IMR-90 (cell line): ENCODE measurements around the gene GGPS1. TPM values are rescaled to one million over a fixed set of nuclear protein-coding genes. Genes with fewer than 3 reads are reported as not detected.
A peak's percentile ranks its signal among the peaks of the same experiment; 100 is the strongest.

Experiments used
- ATAC-seq: fragments of 200-7000 bp; cut with Tn5 transposase; 2 replicates; pipeline ENCODE4 v1.9.1; 2020; ENCODE audit warnings: low read depth, mild to moderate bottlenecking, moderate library complexity
- BruUV-seq: library from RNA; stranded (reverse); fragments of 400-500 nt; replicated peaks from 2 replicates; lab custom pipeline; 2021; lab: Mats Ljungman, UMichigan
- CTCF ChIA-PET: fragments of 300-600 bp; formaldehyde crosslinking; extraction: SDS; loops from one replicate; lab custom pipeline; 2021; ENCODE audit warnings: antibody characterized with exemption; lab: Yijun Ruan, JAX
- POLR2A ChIA-PET: fragments of 300-600 bp; sonication (Branson Sonifier 250); formaldehyde crosslinking; loops from one replicate; lab custom pipeline; 2022; ENCODE audit warnings: antibody characterized with exemption; ENCODE audit not compliant: unreplicated experiment; lab: Charles Lee
- DNase-seq: peaks from one replicate; pipeline ENCODE4 v3.0.0; 2013
- H2AFZ ChIP-seq: replicated peaks from 2 replicates; pipeline ENCODE3; 2013; ENCODE audit warnings: low read length, mild to moderate bottlenecking; ENCODE audit not compliant: poor library complexity
- H2AK5ac ChIP-seq: 2 replicates; pipeline ENCODE4 v1.6.1; 2013; ENCODE audit warnings: low read depth, low read length, inconsistent platforms
- H2AK9ac ChIP-seq: replicated peaks from 2 replicates; pipeline ENCODE3; 2013; ENCODE audit warnings: mild to moderate bottlenecking, low read depth, low read length, moderate library complexity; ENCODE audit not compliant: poor library complexity
- H2BK120ac ChIP-seq: 2 replicates; pipeline ENCODE4 v1.6.1; 2013; ENCODE audit warnings: low read depth, low read length, inconsistent platforms
- H2BK15ac ChIP-seq: 3 replicates; pipeline ENCODE4 v1.6.1; 2013; ENCODE audit warnings: low read depth, low read length, inconsistent platforms
- H2BK20ac ChIP-seq: 2 replicates; pipeline ENCODE4 v1.6.1; 2013; ENCODE audit warnings: low read depth, mild to moderate bottlenecking, inconsistent platforms, low read length, moderate library complexity
- H2BK5ac ChIP-seq: 2 replicates; pipeline ENCODE4 v1.6.1; 2013; ENCODE audit warnings: mild to moderate bottlenecking, low read depth, low read length, inconsistent platforms; ENCODE audit not compliant: poor library complexity, severe bottlenecking
- H3K14ac ChIP-seq: replicated peaks from 2 replicates; pipeline ENCODE4 v1.6.1; 2013; ENCODE audit warnings: low read depth, low read length, inconsistent platforms
- H3K18ac ChIP-seq: 2 replicates; pipeline ENCODE4 v1.6.1; 2013; ENCODE audit warnings: low read depth, low read length, control low read depth
- H3K23ac ChIP-seq: 2 replicates; pipeline ENCODE4 v1.6.1; 2013; ENCODE audit warnings: low read depth, low read length, inconsistent platforms
- H3K27ac ChIP-seq: 2 replicates; pipeline ENCODE4 v1.5.1; 2013; ENCODE audit warnings: mild to moderate bottlenecking, control low read depth, low read length; ENCODE audit not compliant: insufficient read depth
- H3K27me3 ChIP-seq: 2 replicates; pipeline ENCODE4 v1.6.1; 2013; ENCODE audit warnings: low read length; ENCODE audit not compliant: control insufficient read depth, insufficient read depth
- H3K36me3 ChIP-seq: 2 replicates; pipeline ENCODE4 v1.6.1; 2013; ENCODE audit warnings: low read length, mixed read lengths; ENCODE audit not compliant: control insufficient read depth, insufficient read depth
- H3K4ac ChIP-seq: 2 replicates; pipeline ENCODE4 v1.6.1; 2013; ENCODE audit warnings: low read depth, low read length, inconsistent platforms
- H3K4me1 ChIP-seq: 2 replicates; pipeline ENCODE4 v1.6.1; 2013; ENCODE audit warnings: low read length, mixed read lengths; ENCODE audit not compliant: control insufficient read depth, insufficient read depth
- H3K4me2 ChIP-seq: 2 replicates; pipeline ENCODE4 v1.6.1; 2013; ENCODE audit warnings: low read depth, mild to moderate bottlenecking, control low read depth, low read length, moderate library complexity
- H3K4me3 ChIP-seq: 2 replicates; pipeline ENCODE4 v1.5.1; 2013; ENCODE audit warnings: low read depth, mild to moderate bottlenecking, control low read depth, low read length, moderate library complexity; ENCODE audit not compliant: insufficient read depth
- H3K56ac ChIP-seq: 2 replicates; pipeline ENCODE4 v1.6.1; 2013; ENCODE audit warnings: low read length, inconsistent platforms; ENCODE audit not compliant: insufficient read depth; ENCODE audit errors: extremely low read depth
- H3K79me1 ChIP-seq, 2 experiments: 2 replicates each; pipeline ENCODE4 v1.6.1; 2013; ENCODE audit warnings: low read length in 2 of 2, inconsistent platforms in 1 of 2, low read depth in 1 of 2
- H3K9ac ChIP-seq: 2 replicates; pipeline ENCODE4 v1.6.1; 2013; ENCODE audit warnings: low read depth, low read length, control low read depth
- H3K9me1 ChIP-seq: 2 replicates; pipeline ENCODE4 v1.6.1; 2013; ENCODE audit warnings: low read length, inconsistent platforms; ENCODE audit not compliant: insufficient read depth
- H3K9me3 ChIP-seq: 2 replicates; pipeline ENCODE4 v1.6.1; 2013; ENCODE audit warnings: low read length; ENCODE audit not compliant: control insufficient read depth, insufficient read depth
- H4K20me1 ChIP-seq: 2 replicates; pipeline ENCODE4 v1.6.1; 2013; ENCODE audit warnings: low read length, inconsistent platforms; ENCODE audit not compliant: insufficient read depth
- H4K5ac ChIP-seq: 2 replicates; pipeline ENCODE4 v1.6.1; 2013; ENCODE audit warnings: mild to moderate bottlenecking, low read depth, low read length, control low read depth
- H4K8ac ChIP-seq, 2 experiments: 2 replicates each; pipeline ENCODE4 v1.6.1; 2013; ENCODE audit warnings: low read depth in 2 of 2, low read length in 2 of 2, control low read depth in 1 of 2, inconsistent platforms in 1 of 2
- H4K91ac ChIP-seq: 2 replicates; pipeline ENCODE4 v1.6.1; 2013; ENCODE audit warnings: low read depth, low read length, inconsistent platforms; ENCODE audit not compliant: insufficient read depth
- BHLHE40 ChIP-seq: fragments of 150-350 bp; IDR thresholded peaks from 2 replicates; pipeline ENCODE4 v1.6.1; 2016; ENCODE audit warnings: mild to moderate bottlenecking, low read depth, low read length
- CEBPB ChIP-seq: IDR thresholded peaks from 2 replicates; pipeline ENCODE4 v1.6.1; 2012; ENCODE audit warnings: low read depth, low read length, improper control_type of control experiment
- CHD1 ChIP-seq: IDR thresholded peaks from 2 replicates; pipeline ENCODE4 v1.6.1; 2012; ENCODE audit warnings: low read depth, low read length, improper control_type of control experiment
- FOS ChIP-seq: fragments of 150-350 bp; IDR thresholded peaks from 2 replicates; pipeline ENCODE4 v1.6.1; 2016; ENCODE audit warnings: low read depth, low read length
- MAFK ChIP-seq: IDR thresholded peaks from 2 replicates; pipeline ENCODE4 v1.6.1; 2012; ENCODE audit warnings: low read depth, low read length, improper control_type of control experiment
- MAZ ChIP-seq: IDR thresholded peaks from 2 replicates; pipeline ENCODE4 v1.6.1; 2012; ENCODE audit warnings: low read depth, mild to moderate bottlenecking, low read length, improper control_type of control experiment, moderate library complexity, borderline replicate concordance
- MXI1 ChIP-seq: IDR thresholded peaks from 2 replicates; pipeline ENCODE4 v1.6.1; 2012; ENCODE audit warnings: low read depth, mild to moderate bottlenecking, low read length, moderate library complexity, borderline replicate concordance
- NFE2L2 ChIP-seq: fragments of 150-350 bp; IDR thresholded peaks from 2 replicates; pipeline ENCODE4 v1.6.1; 2016; ENCODE audit warnings: low read depth, mild to moderate bottlenecking, low read length
- POLR2A ChIP-seq: IDR thresholded peaks from 2 replicates; pipeline ENCODE4 v1.6.1; 2012; ENCODE audit warnings: mild to moderate bottlenecking, low read depth, low read length
- RAD21 ChIP-seq: IDR thresholded peaks from 2 replicates; pipeline ENCODE4 v1.6.1; 2012; ENCODE audit warnings: low read length, improper control_type of control experiment
- RCOR1 ChIP-seq: IDR thresholded peaks from 2 replicates; pipeline ENCODE4 v1.6.1; 2012; ENCODE audit warnings: mild to moderate bottlenecking, low read length, improper control_type of control experiment; ENCODE audit not compliant: insufficient replicate concordance
- RFX5 ChIP-seq: IDR thresholded peaks from 2 replicates; pipeline ENCODE4 v1.8.0; 2012; ENCODE audit warnings: low read depth, mild to moderate bottlenecking, low read length, moderate library complexity
- SMC3 ChIP-seq: fragments of 150-350 bp; IDR thresholded peaks from 2 replicates; pipeline ENCODE4 v1.6.1; 2016; ENCODE audit warnings: low read depth, mild to moderate bottlenecking, antibody characterized with exemption, low read length, moderate library complexity
- WGBS, 2 experiments: methylation state at CpG; one replicate each; pipeline versions ENCODE4 v1.1.5 to v1.1.7; 2013; ENCODE audit warnings: missing lambda C conversion rate in 2 of 2; ENCODE audit not compliant: insufficient read length in 1 of 2; ENCODE audit errors: extremely low coverage in 2 of 2; 5-methylcytosine and 5-hydroxymethylcytosine counted together
- dilution Hi-C: fragments of 300-500 bp; cut with HindIII; formaldehyde crosslinking; loops from one replicate; pipeline ENCODE4 v1.14.3; 2018; ENCODE audit warnings: low sequenced_read_pairs; ENCODE audit not compliant: unreplicated experiment
- in situ Hi-C: fragments of 300-500 bp; cut with MboI; formaldehyde crosslinking; loops from 3 replicates; pipeline ENCODE4 v1.14.3; 2019; ENCODE audit warnings: low sequenced_read_pairs, inconsistent platforms, mixed read lengths
- intact Hi-C: fragments of 100-400 bp; cut with micrococcal nuclease; formaldehyde crosslinking; loops from 2 replicates; pipeline ENCODE4 v1.10.0; 2022
- polyA plus RNA-seq, 3 experiments: library from polyadenylated mRNA; depleted of rRNA; stranded (reverse); fragments of >200 nt; gene quantifications; 2 replicates each; pipeline ENCODE4 v1.2.3, GENCODE V29; 2012; ENCODE audit warnings: low replicate concordance in 1 of 3
- total RNA-seq: library from RNA; depleted of rRNA; stranded (reverse); fragments of >200 nt; gene quantifications from 2 replicates; pipeline ENCODE4 v1.2.3, GENCODE V29; 2012
- TF ChIP-seq, protein P1 (sequence below): fragments of 150-350 bp; IDR thresholded peaks from 2 replicates; pipeline ENCODE4 v1.6.1; 2017; ENCODE audit warnings: mild to moderate bottlenecking, antibody characterized with exemption, low read length, low read depth
- TF ChIP-seq, protein P2 (sequence below): fragments of 150-350 bp; IDR thresholded peaks from 2 replicates; pipeline ENCODE4 v1.6.1; 2016; ENCODE audit warnings: low read depth, mild to moderate bottlenecking, low read length, moderate library complexity, borderline replicate concordance
- TF ChIP-seq, protein P3 (sequence below): conservative IDR thresholded peaks from 2 replicates; pipeline ENCODE4 v1.5.1; 2012; ENCODE audit warnings: mild to moderate bottlenecking, low read depth, low read length, improper control_type of control experiment

Gene GGPS1
- total and polyA plus RNA-seq, 2 of the 4 experiments (the other 2 are of a cell fraction): 16.4 to 21.5 TPM

DNA sequence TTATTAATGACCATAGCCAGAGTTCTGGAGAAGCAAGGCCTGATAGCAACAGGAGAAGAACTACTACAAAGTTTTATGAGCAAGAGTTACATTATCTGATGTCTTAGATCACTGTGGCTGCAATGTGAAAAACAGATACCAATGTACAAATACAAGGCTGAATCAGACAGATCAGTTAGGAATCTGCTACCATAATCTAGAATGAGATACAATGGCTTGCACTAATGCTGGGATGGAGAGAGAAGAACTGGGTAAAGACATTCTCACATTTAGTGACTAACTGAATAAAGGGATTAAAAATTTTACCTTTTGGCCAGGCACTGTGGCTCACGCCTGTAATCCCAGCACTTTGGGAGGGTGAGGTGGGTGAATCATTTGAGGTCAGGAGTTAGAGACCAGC lies 41.7 kb upstream of the GGPS1 start:
- no peak overlapping the region for H2BK15ac ChIP-seq
- H2AK9ac ChIP-seq: no peak overlapping the region
- no peak overlapping the region for H3K56ac ChIP-seq
- WGBS, 2 experiments: no CpG with 5 or more reads among the region's 1 CpG
- peaks cover 3% of the 10 kb centered on the region for H3K4me1 ChIP-seq
- H3K23ac ChIP-seq: no peak overlapping the region
- no peak overlapping the region for H2AK5ac ChIP-seq
- POLR2A ChIA-PET: no interaction called here
- DNase-seq (peak; percentile 20), ATAC-seq (peak; percentile 51)
- no peak for TF ChIP-seq CHD1
- no peak for TF ChIP-seq POLR2A
- TF ChIP-seq FOS: no peak
- TF ChIP-seq RAD21: no peak
- TF ChIP-seq NFE2L2: no peak
- TF ChIP-seq, protein P1, sequence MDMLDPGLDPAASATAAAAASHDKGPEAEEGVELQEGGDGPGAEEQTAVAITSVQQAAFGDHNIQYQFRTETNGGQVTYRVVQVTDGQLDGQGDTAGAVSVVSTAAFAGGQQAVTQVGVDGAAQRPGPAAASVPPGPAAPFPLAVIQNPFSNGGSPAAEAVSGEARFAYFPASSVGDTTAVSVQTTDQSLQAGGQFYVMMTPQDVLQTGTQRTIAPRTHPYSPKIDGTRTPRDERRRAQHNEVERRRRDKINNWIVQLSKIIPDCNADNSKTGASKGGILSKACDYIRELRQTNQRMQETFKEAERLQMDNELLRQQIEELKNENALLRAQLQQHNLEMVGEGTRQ: no peak
- no peak for TF ChIP-seq MAFK
- no peak for TF ChIP-seq SMC3
- no peak for TF ChIP-seq RCOR1
- TF ChIP-seq CEBPB: no peak
- TF ChIP-seq, protein P2, sequence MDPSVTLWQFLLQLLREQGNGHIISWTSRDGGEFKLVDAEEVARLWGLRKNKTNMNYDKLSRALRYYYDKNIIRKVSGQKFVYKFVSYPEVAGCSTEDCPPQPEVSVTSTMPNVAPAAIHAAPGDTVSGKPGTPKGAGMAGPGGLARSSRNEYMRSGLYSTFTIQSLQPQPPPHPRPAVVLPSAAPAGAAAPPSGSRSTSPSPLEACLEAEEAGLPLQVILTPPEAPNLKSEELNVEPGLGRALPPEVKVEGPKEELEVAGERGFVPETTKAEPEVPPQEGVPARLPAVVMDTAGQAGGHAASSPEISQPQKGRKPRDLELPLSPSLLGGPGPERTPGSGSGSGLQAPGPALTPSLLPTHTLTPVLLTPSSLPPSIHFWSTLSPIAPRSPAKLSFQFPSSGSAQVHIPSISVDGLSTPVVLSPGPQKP: no peak
- no peak for TF ChIP-seq MXI1
- TF ChIP-seq, protein P3, sequence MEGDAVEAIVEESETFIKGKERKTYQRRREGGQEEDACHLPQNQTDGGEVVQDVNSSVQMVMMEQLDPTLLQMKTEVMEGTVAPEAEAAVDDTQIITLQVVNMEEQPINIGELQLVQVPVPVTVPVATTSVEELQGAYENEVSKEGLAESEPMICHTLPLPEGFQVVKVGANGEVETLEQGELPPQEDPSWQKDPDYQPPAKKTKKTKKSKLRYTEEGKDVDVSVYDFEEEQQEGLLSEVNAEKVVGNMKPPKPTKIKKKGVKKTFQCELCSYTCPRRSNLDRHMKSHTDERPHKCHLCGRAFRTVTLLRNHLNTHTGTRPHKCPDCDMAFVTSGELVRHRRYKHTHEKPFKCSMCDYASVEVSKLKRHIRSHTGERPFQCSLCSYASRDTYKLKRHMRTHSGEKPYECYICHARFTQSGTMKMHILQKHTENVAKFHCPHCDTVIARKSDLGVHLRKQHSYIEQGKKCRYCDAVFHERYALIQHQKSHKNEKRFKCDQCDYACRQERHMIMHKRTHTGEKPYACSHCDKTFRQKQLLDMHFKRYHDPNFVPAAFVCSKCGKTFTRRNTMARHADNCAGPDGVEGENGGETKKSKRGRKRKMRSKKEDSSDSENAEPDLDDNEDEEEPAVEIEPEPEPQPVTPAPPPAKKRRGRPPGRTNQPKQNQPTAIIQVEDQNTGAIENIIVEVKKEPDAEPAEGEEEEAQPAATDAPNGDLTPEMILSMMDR: no peak
- TF ChIP-seq MAZ: no peak
- TF ChIP-seq RFX5: no peak
- TF ChIP-seq BHLHE40: no peak
- H3K9me3 ChIP-seq: no peaks in the 10 kb centered on the region
- in situ Hi-C loops: no loop called here
- peaks cover 3% of the 10 kb centered on the region; the same call in 1 of the 2 replicates for H3K9me1 ChIP-seq
- H3K4me3 ChIP-seq: no peak overlapping the region
- no peaks in the 10 kb centered on the region for H3K27me3 ChIP-seq
- no peaks in the 10 kb centered on the region for H3K36me3 ChIP-seq
- no peak overlapping the region for H3K18ac ChIP-seq
- no peak overlapping the region for H3K4me2 ChIP-seq
- H3K27ac ChIP-seq: no peak overlapping the region
- no peak overlapping the region for H2BK20ac ChIP-seq
- no TSS peak for BruUV-seq
- H2BK5ac ChIP-seq: no peak overlapping the region
- peaks cover 83% of the 10 kb centered on the region for H4K20me1 ChIP-seq
- no peak overlapping the region for H2BK120ac ChIP-seq
- no peak overlapping the region for H2AFZ ChIP-seq
- dilution Hi-C loops: no loop called here
- no peak overlapping the region for H4K91ac ChIP-seq
- H4K8ac ChIP-seq: no peak overlapping the region
- no peak overlapping the region for H3K14ac ChIP-seq
- intact Hi-C loops: no loop called here
- no peak overlapping the region for H3K9ac ChIP-seq
- H3K4ac ChIP-seq: no peak overlapping the region
- no peak overlapping the region for H4K5ac ChIP-seq
- CTCF ChIA-PET: no interaction called here
- peaks cover 10 to 72% of the 10 kb centered on the region in 2 experiments; a peak in 3 of 4 replicates for H3K79me1 ChIP-seq
